Osteocyte (in vitro differentiated cells): ENCODE measurements around the gene FBXO33. TPM values are rescaled to one million over a fixed set of nuclear protein-coding genes. Genes with fewer than 3 reads are reported as not detected.
"Not testable (repeated sequence)": the region's sequence is repeated elsewhere in the genome, so short reads cannot be mapped to it uniquely, and the experiment has no call there.

ENCODE experiments used
- DNase-seq: peaks from one replicate; pipeline ENCODE4 v3.0.0; 2021; ENCODE audit warnings: mixed read lengths; ENCODE audit not compliant: unreplicated experiment; ENCODE audit errors: extremely low spot score
- H3K27ac Mint-ChIP-seq: one replicate; pipeline ENCODE4 v1.8.0; 2021; ENCODE audit warnings: mild to moderate bottlenecking, mixed read lengths; ENCODE audit not compliant: unreplicated experiment
- H3K27me3 Mint-ChIP-seq: one replicate; pipeline ENCODE4 v1.8.0; 2021; ENCODE audit warnings: mixed read lengths; ENCODE audit not compliant: unreplicated experiment
- H3K36me3 Mint-ChIP-seq: one replicate; pipeline ENCODE4 v1.8.0; 2021; ENCODE audit warnings: mixed read lengths; ENCODE audit not compliant: unreplicated experiment
- H3K4me1 Mint-ChIP-seq: one replicate; pipeline ENCODE4 v1.8.0; 2021; ENCODE audit warnings: mixed read lengths; ENCODE audit not compliant: unreplicated experiment
- H3K4me3 Mint-ChIP-seq: one replicate; pipeline ENCODE4 v1.8.0; 2021; ENCODE audit warnings: mild to moderate bottlenecking, moderate library complexity, mixed read lengths; ENCODE audit not compliant: unreplicated experiment
- H3K9me3 Mint-ChIP-seq: one replicate; pipeline ENCODE4 v1.8.0; 2021; ENCODE audit warnings: mixed read lengths; ENCODE audit not compliant: unreplicated experiment
- total RNA-seq: library from RNA; stranded (reverse); gene quantifications from 2 replicates; pipeline ENCODE4 v1.2.1, GENCODE V29; 2021
- TF ChIP-seq, protein P1 (sequence below): fragments of 200-600 bp; sonication (generic); IDR thresholded peaks from 2 replicates; pipeline ENCODE4 v1.5.0; 2021; ENCODE audit warnings: antibody characterized with exemption, mild to moderate bottlenecking, moderate library complexity

Gene FBXO33
- total RNA-seq, 1 donor from 2014 or later, result 10.0 TPM

GRCh38 chr14:39367387-39367751 is 64.9 kb downstream of the FBXO33 start:
- H3K36me3 Mint-ChIP-seq, result peaks cover 19% of the 10 kb centered on the region
- H3K27ac Mint-ChIP-seq, result no peak overlapping the region
- no peak for DNase-seq
- peaks cover 4% of the 10 kb centered on the region for H3K4me1 Mint-ChIP-seq
- no peak overlapping the region for H3K4me3 Mint-ChIP-seq
- peaks cover 11% of the 10 kb centered on the region for H3K9me3 Mint-ChIP-seq
- H3K27me3 Mint-ChIP-seq, result no peaks in the 10 kb centered on the region
- TF ChIP-seq, protein P1, sequence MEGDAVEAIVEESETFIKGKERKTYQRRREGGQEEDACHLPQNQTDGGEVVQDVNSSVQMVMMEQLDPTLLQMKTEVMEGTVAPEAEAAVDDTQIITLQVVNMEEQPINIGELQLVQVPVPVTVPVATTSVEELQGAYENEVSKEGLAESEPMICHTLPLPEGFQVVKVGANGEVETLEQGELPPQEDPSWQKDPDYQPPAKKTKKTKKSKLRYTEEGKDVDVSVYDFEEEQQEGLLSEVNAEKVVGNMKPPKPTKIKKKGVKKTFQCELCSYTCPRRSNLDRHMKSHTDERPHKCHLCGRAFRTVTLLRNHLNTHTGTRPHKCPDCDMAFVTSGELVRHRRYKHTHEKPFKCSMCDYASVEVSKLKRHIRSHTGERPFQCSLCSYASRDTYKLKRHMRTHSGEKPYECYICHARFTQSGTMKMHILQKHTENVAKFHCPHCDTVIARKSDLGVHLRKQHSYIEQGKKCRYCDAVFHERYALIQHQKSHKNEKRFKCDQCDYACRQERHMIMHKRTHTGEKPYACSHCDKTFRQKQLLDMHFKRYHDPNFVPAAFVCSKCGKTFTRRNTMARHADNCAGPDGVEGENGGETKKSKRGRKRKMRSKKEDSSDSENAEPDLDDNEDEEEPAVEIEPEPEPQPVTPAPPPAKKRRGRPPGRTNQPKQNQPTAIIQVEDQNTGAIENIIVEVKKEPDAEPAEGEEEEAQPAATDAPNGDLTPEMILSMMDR, result no peak

GRCh38 chr14:39366460-39367386 is 65.5 kb downstream of the FBXO33 start:
- H3K27ac Mint-ChIP-seq, result no peak overlapping the region

DNA sequence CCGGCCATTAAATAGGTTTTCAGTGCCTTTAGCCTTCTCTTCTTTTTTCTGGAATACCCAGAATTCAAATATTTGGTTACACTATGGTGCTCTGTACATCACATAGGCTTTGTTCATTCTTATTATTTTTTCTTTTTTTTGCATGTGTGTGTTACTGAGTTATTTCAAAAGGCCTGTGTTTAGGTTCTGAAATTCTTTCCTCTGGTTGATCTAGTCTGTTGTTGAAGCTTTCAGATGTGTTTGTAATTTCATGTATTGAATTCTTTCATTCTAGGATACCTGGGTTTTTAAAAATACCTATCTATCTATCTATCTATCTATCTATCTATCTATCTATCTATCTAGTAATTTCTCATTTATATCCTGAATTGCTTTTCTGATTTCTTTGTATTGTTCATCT is 66.9 kb downstream of the FBXO33 start:
- peaks cover 26% of the 10 kb centered on the region for H3K36me3 Mint-ChIP-seq
- H3K9me3 Mint-ChIP-seq, result peaks cover 19% of the 10 kb centered on the region
- peaks cover 4% of the 10 kb centered on the region for H3K4me1 Mint-ChIP-seq
- no peak for DNase-seq
- TF ChIP-seq, protein P1, result no peak
- H3K27me3 Mint-ChIP-seq, result no peaks in the 10 kb centered on the region
- no peak overlapping the region for H3K4me3 Mint-ChIP-seq
- H3K27ac Mint-ChIP-seq, result no peak overlapping the region

More at GRCh38 chr14:39366460-39367386, 65.5 kb downstream of the FBXO33 start:
- Mint-ChIP-seq H3K27me3 (no peaks in the 10 kb centered on the region), H3K9me3 (peaks cover 11% of the 10 kb centered on the region), H3K36me3 (peaks cover 20% of the 10 kb centered on the region), H3K4me1 (peaks cover 4% of the 10 kb centered on the region), H3K4me3 (no peak overlapping the region)
- TF ChIP-seq, protein P1, result no peak
- no peak for DNase-seq

GRCh38 chr14:39364509-39364908 is 67.7 kb downstream of the FBXO33 start:
- H3K4me1 Mint-ChIP-seq, result peaks cover 4% of the 10 kb centered on the region
- TF ChIP-seq, protein P1, result no peak

GRCh38 chr14:39361556-39361955 is 70.7 kb downstream of the FBXO33 start:
- Mint-ChIP-seq H3K9me3 (peaks cover 21% of the 10 kb centered on the region), H3K36me3 (peaks cover 47% of the 10 kb centered on the region)
- H3K27me3 Mint-ChIP-seq, H3K4me1 Mint-ChIP-seq, DNase-seq, H3K4me3 Mint-ChIP-seq, H3K27ac Mint-ChIP-seq: not testable (repeated sequence)

More at GRCh38 chr14:39364509-39364908, 67.7 kb downstream of the FBXO33 start:
- Mint-ChIP-seq H3K4me3 (no peak overlapping the region), H3K9me3 (peaks cover 21% of the 10 kb centered on the region), H3K27ac (no peak overlapping the region), H3K36me3 (peaks cover 34% of the 10 kb centered on the region), H3K27me3 (no peaks in the 10 kb centered on the region)
- no peak for DNase-seq
